ENCODE results near the gene CAMTA1. TPM values are rescaled to one million over a fixed set of nuclear protein-coding genes. Genes with fewer than 3 reads are reported as not detected.
A peak's percentile ranks its signal among the peaks of the same experiment; 100 is the strongest.

Gene CAMTA1
- total and polyA plus RNA-seq, 9 of the 15 experiments (the other 6 are each of a cell fraction or from before 2014, with no cell fraction given): 43.9 to 161 (median 65.9) TPM

DNA sequence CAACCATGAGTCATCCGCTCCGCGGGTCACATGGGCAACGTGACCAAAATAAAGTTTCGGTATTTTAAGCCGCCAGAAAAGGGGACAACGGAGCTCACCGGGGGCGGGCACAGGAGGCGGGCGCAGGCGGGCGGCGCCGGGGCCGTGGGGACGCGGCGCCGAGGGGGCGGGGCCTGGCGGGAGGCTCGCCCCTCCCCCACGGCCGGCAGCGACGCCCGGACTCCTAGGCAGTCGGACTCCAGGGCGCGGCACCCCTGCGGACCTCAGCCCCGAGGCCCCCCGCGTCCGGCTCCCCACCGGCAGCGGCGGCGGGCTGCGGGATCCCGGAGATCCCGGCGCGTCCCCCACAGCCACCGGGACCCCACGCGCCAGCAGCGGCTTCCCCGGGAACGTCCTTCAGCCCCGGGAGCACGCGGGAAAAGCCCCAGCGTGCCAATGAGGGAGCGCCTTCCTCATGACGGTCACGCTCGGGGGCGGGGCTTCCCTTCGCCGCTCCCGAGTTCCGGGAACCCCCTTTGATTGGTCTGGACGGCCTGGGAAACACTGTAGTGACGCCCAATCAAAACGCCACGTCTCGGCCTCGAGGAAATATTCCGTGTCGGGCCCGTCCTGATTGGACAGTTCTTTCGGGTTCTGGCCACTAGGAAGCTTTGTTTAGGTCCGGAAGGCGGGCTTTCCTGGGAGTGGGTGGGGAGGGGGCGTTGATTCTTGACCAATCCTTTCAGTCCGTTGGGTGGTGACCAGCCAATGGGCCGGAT, 515 bp upstream of the CAMTA1 start (continued):
- TF ChIP-seq, protein P1, sequence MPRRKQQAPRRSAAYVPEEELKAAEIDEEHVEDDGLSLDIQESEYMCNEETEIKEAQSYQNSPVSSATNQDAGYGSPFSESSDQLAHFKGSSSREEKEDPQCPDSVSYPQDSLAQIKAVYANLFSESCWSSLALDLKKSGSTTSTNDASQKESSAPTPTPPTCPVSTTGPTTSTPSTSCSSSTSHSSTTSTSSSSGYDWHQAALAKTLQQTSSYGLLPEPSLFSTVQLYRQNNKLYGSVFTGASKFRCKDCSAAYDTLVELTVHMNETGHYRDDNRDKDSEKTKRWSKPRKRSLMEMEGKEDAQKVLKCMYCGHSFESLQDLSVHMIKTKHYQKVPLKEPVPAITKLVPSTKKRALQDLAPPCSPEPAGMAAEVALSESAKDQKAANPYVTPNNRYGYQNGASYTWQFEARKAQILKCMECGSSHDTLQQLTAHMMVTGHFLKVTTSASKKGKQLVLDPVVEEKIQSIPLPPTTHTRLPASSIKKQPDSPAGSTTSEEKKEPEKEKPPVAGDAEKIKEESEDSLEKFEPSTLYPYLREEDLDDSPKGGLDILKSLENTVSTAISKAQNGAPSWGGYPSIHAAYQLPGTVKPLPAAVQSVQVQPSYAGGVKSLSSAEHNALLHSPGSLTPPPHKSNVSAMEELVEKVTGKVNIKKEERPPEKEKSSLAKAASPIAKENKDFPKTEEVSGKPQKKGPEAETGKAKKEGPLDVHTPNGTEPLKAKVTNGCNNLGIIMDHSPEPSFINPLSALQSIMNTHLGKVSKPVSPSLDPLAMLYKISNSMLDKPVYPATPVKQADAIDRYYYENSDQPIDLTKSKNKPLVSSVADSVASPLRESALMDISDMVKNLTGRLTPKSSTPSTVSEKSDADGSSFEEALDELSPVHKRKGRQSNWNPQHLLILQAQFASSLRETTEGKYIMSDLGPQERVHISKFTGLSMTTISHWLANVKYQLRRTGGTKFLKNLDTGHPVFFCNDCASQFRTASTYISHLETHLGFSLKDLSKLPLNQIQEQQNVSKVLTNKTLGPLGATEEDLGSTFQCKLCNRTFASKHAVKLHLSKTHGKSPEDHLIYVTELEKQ (CRISPR knock-in tag; IDR thresholded peaks at IDR 0.05): no peak
- TF ChIP-seq HIVEP1 (CRISPR knock-in tag; IDR thresholded peaks at IDR 0.05) (peak; percentile 85; the same call in 1 of the 2 replicates), RBFOX2 (IDR thresholded peaks at IDR 0.05; ENCODE audit: low read depth, low read length) (peak; percentile 99), MBD2 (IDR thresholded peaks at IDR 0.05; ENCODE audit: borderline replicate concordance, low read depth) (peak; percentile 99), ERF (CRISPR knock-in tag; IDR thresholded peaks at IDR 0.05) (peak; percentile 82; the same call in 1 of the 2 replicates), FOXM1 (IDR thresholded peaks at IDR 0.05; ENCODE audit: low read depth) (peak; percentile 71; the same call in 1 of the 2 replicates), FOXM1 (CRISPR knock-in tag; IDR thresholded peaks at IDR 0.05; ENCODE audit: low read depth) (peak; percentile 95), HNRNPL (IDR thresholded peaks at IDR 0.05; ENCODE audit: low read depth, low read length) (0 out of 2 replicates have a peak, but pooled peaks have one; percentile 13), ILK (tag; IDR thresholded peaks at IDR 0.05; ENCODE audit: borderline replicate concordance, low read depth) (no peak), RBM34 (IDR thresholded peaks at IDR 0.05; ENCODE audit: borderline replicate concordance, insufficient read depth, low read length) (no peak), OTX1 (CRISPR knock-in tag; IDR thresholded peaks at IDR 0.05) (peak; percentile 72; the same call in 1 of the 2 replicates), STAG1 (CRISPR knock-in tag; IDR thresholded peaks at IDR 0.05; ENCODE audit: borderline replicate concordance) (peak; percentile 56; the same call in 1 of the 2 replicates), SMAD1 (IDR thresholded peaks at IDR 0.05; ENCODE audit: low read depth, low read length, partially characterized antibody) (peak; percentile 44)
- TF ChIP-seq, protein P2, sequence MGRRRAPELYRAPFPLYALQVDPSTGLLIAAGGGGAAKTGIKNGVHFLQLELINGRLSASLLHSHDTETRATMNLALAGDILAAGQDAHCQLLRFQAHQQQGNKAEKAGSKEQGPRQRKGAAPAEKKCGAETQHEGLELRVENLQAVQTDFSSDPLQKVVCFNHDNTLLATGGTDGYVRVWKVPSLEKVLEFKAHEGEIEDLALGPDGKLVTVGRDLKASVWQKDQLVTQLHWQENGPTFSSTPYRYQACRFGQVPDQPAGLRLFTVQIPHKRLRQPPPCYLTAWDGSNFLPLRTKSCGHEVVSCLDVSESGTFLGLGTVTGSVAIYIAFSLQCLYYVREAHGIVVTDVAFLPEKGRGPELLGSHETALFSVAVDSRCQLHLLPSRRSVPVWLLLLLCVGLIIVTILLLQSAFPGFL (CRISPR knock-in tag; IDR thresholded peaks at IDR 0.05): no peak
- TF ChIP-seq, protein P3, sequence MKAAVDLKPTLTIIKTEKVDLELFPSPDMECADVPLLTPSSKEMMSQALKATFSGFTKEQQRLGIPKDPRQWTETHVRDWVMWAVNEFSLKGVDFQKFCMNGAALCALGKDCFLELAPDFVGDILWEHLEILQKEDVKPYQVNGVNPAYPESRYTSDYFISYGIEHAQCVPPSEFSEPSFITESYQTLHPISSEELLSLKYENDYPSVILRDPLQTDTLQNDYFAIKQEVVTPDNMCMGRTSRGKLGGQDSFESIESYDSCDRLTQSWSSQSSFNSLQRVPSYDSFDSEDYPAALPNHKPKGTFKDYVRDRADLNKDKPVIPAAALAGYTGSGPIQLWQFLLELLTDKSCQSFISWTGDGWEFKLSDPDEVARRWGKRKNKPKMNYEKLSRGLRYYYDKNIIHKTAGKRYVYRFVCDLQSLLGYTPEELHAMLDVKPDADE (conservative IDR thresholded peaks at IDR 0.05; ENCODE audit: control insufficient read depth, low read depth, low read length): peak; percentile 62
- TF ChIP-seq, protein P4, sequence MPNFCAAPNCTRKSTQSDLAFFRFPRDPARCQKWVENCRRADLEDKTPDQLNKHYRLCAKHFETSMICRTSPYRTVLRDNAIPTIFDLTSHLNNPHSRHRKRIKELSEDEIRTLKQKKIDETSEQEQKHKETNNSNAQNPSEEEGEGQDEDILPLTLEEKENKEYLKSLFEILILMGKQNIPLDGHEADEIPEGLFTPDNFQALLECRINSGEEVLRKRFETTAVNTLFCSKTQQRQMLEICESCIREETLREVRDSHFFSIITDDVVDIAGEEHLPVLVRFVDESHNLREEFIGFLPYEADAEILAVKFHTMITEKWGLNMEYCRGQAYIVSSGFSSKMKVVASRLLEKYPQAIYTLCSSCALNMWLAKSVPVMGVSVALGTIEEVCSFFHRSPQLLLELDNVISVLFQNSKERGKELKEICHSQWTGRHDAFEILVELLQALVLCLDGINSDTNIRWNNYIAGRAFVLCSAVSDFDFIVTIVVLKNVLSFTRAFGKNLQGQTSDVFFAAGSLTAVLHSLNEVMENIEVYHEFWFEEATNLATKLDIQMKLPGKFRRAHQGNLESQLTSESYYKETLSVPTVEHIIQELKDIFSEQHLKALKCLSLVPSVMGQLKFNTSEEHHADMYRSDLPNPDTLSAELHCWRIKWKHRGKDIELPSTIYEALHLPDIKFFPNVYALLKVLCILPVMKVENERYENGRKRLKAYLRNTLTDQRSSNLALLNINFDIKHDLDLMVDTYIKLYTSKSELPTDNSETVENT (CRISPR knock-in tag; IDR thresholded peaks at IDR 0.05): peak; percentile 69
- TF ChIP-seq, protein P5, sequence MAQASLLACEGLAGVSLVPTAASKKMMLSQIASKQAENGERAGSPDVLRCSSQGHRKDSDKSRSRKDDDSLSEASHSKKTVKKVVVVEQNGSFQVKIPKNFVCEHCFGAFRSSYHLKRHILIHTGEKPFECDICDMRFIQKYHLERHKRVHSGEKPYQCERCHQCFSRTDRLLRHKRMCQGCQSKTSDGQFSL (CRISPR knock-in tag; IDR thresholded peaks at IDR 0.05): peak; percentile 67
- TF ChIP-seq, protein P5 (tag; IDR thresholded peaks at IDR 0.05): no peak
